Left lung (tissue), 10 donors: ENCODE results near the gene RCAN1. TPM values are rescaled to one million over a fixed set of nuclear protein-coding genes. Genes with fewer than 3 reads are reported as not detected.

Source experiments
- ATAC-seq: fragments of 200-7000 bp; cut with Tn5 transposase; one replicate; pipeline ENCODE4 v1.9.1; 2020; ENCODE audit warnings: moderate library complexity
- DNase-seq, 4 donors: peaks; one replicate each; pipeline ENCODE4 v3.0.0-alpha.2; 2013 to 2020
- H3K27ac ChIP-seq, 2 donors: fragments of 200-600 bp; sonication (generic) in 1 of 2; one replicate each; pipeline versions ENCODE4 v1.5.0 to v1.8.0; 2020 to 2021
- H3K27me3 ChIP-seq, 2 donors: fragments of 200-600 bp; sonication (generic) in 1 of 2; one replicate each; pipeline versions ENCODE4 v1.5.0 to v1.8.0; 2020 to 2021
- H3K36me3 ChIP-seq, 2 donors: fragments of 200-600 bp; sonication (generic) in 1 of 2; one replicate each; pipeline versions ENCODE4 v1.5.0 to v1.8.0; 2020 to 2021
- H3K4me1 ChIP-seq, 2 donors: fragments of 200-600 bp; one replicate each; pipeline ENCODE4 v1.8.0; 2021
- H3K4me3 ChIP-seq, 2 donors: fragments of 200-600 bp; sonication (generic) in 1 of 2; one replicate each; pipeline versions ENCODE4 v1.5.0 to v1.8.0; 2020 to 2021; ENCODE audit warnings: mild to moderate bottlenecking in 1 of 2
- H3K9me3 ChIP-seq, 2 donors: fragments of 200-600 bp; sonication (generic) in 1 of 2; one replicate each; pipeline versions ENCODE4 v1.5.0 to v1.8.0; 2020 to 2021
- CTCF ChIP-seq, 2 donors: fragments of 200-600 bp; sonication (generic) in 1 of 2; IDR thresholded peaks; one replicate each; pipeline versions ENCODE4 v1.5.0 to v1.8.0; 2021; ENCODE audit warnings: antibody characterized with exemption in 2 of 2
- intact Hi-C, 2 donors: fragments of 100-400 bp; cut with DNase I; formaldehyde crosslinking; loops; one replicate each; pipeline versions ENCODE4 v1.11.2 to v1.14.2; 2022
- polyA plus RNA-seq, 6 donors: library from polyadenylated mRNA; unstranded; fragments of 120-200 nt; gene quantifications; one replicate each; pipeline ENCODE4 v1.2.1, GENCODE V29; 2013; ENCODE audit not compliant: insufficient read length in 6 of 6
- total RNA-seq, 2 donors: library from RNA; stranded (reverse); fragmentation: NEBNext Ultra II Directional; extraction: Animal tissue kit (Norgen Biotek cat#: 25700); gene quantifications; one replicate each; pipeline ENCODE4 v1.2.1, GENCODE V29; 2021
- donor health status: DM: no; HTN: yes; CAD: no.
- donor health status: DM: no; HTN: no; CAD: no.

Gene RCAN1
- total and polyA plus RNA-seq, 8 donors: 16.9 to 62.6 (median 20.2) TPM

GRCh38 chr21:34520764-34521508 is 94.0 kb downstream of the RCAN1 start:
- H3K36me3 ChIP-seq: peaks cover 2 to 29% of the 10 kb centered on the region in 2 donors
- H3K9me3 ChIP-seq: no peaks in the 10 kb centered on the region
- ATAC-seq (peak; percentile 19), DNase-seq (peak in 2 of 4 donors; percentile 73 to 88)
- intact Hi-C loops: no loop called here
- H3K27me3 ChIP-seq: no peaks in the 10 kb centered on the region
- H3K4me3 ChIP-seq: no peak overlapping the region
- H3K4me1 ChIP-seq: peaks cover 31 to 91% of the 10 kb centered on the region in 2 donors
- TF ChIP-seq CTCF (IDR thresholded peaks at IDR 0.05): no peak
- H3K27ac ChIP-seq: peak overlapping the region in 1 of 2 donors; percentile 74

GRCh38 chr21:34520281-34520680 is 94.6 kb downstream of the RCAN1 start:
- DNase-seq: no peak
- Histone ChIP-seq H3K4me3 (no peak overlapping the region), H3K27ac (peak overlapping the region in 1 of 2 donors; percentile 74), H3K4me1 (peaks cover 27 to 88% of the 10 kb centered on the region in 2 donors), H3K9me3 (no peaks in the 10 kb centered on the region), H3K27me3 (no peaks in the 10 kb centered on the region), H3K36me3 (peaks cover 2 to 29% of the 10 kb centered on the region in 2 donors)
- intact Hi-C loops: no loop called here
- ATAC-seq: no peak
- TF ChIP-seq CTCF (IDR thresholded peaks at IDR 0.05): no peak

GRCh38 chr21:34519694-34520093 is 95.2 kb downstream of the RCAN1 start:
- Histone ChIP-seq H3K27me3 (no peaks in the 10 kb centered on the region), H3K36me3 (peaks cover 2 to 29% of the 10 kb centered on the region in 2 donors), H3K9me3 (no peaks in the 10 kb centered on the region), H3K4me1 (peaks cover 22 to 83% of the 10 kb centered on the region in 2 donors), H3K4me3 (no peak overlapping the region), H3K27ac (peak overlapping the region in 1 of 2 donors; percentile 74)
- DNase-seq (no peak), ATAC-seq (no peak)
- TF ChIP-seq CTCF (IDR thresholded peaks at IDR 0.05): no peak
- intact Hi-C loops: no loop called here

- no peak for ATAC-seq
- H3K9me3 ChIP-seq: no peaks in the 10 kb centered on the region
- H3K27me3 ChIP-seq: no peaks in the 10 kb centered on the region
- H3K4me3 ChIP-seq: no peak overlapping the region
- no peak for TF ChIP-seq CTCF (IDR thresholded peaks at IDR 0.05)
- intact Hi-C loops: no loop called here
- peaks cover 2 to 29% of the 10 kb centered on the region in 2 donors for H3K36me3 ChIP-seq
- H3K4me1 ChIP-seq: peaks cover 21 to 84% of the 10 kb centered on the region in 2 donors
- H3K27ac ChIP-seq: peak overlapping the region in 1 of 2 donors; percentile 74
- DNase-seq: no peak
Measured at GRCh38 chr21:34519016-34519415, 95.9 kb downstream of the RCAN1 start.

GRCh38 chr21:34518301-34518700 is 96.6 kb downstream of the RCAN1 start:
- Histone ChIP-seq H3K9me3 (no peaks in the 10 kb centered on the region), H3K27ac (peak overlapping the region in 1 of 2 donors; percentile 74), H3K4me3 (no peak overlapping the region), H3K36me3 (peaks cover 2 to 29% of the 10 kb centered on the region in 2 donors), H3K4me1 (peaks cover 16 to 84% of the 10 kb centered on the region in 2 donors), H3K27me3 (no peaks in the 10 kb centered on the region)
- ATAC-seq (no peak), DNase-seq (no peak)
- TF ChIP-seq CTCF (IDR thresholded peaks at IDR 0.05): no peak
- intact Hi-C loops: no loop called here
